Neuronal stem cell (in vitro differentiated cells): ENCODE measurements around the gene FBXL13.
"Not testable (repeated sequence)": the region's sequence is repeated elsewhere in the genome, so short reads cannot be mapped to it uniquely, and the experiment has no call there.

Experiments used
- DNase-seq: peaks from one replicate; pipeline ENCODE4 v3.0.0-alpha.2; 2013; ENCODE audit warnings: low spot score
- H2AFZ ChIP-seq: one replicate; pipeline ENCODE4 v1.6.1; 2013; ENCODE audit warnings: mild to moderate bottlenecking, low read length, inconsistent platforms
- H2AK5ac ChIP-seq: 2 replicates; pipeline ENCODE4 v1.6.1; 2013; ENCODE audit warnings: low read depth, mild to moderate bottlenecking, inconsistent platforms, low read length, moderate library complexity, mixed read lengths
- H2BK120ac ChIP-seq: 2 replicates; pipeline ENCODE4 v1.6.1; 2013; ENCODE audit warnings: low read depth, mild to moderate bottlenecking, inconsistent platforms, low read length, moderate library complexity, mixed read lengths
- H2BK12ac ChIP-seq: one replicate; pipeline ENCODE4 v1.6.1; 2013; ENCODE audit warnings: low read length, inconsistent platforms
- H2BK15ac ChIP-seq: 2 replicates; pipeline ENCODE4 v1.6.1; 2013; ENCODE audit warnings: mild to moderate bottlenecking, low read length, inconsistent platforms, mixed read lengths
- H2BK5ac ChIP-seq: one replicate; pipeline ENCODE4 v1.6.1; 2013; ENCODE audit warnings: inconsistent platforms, mild to moderate bottlenecking, low read length, moderate library complexity
- H3K14ac ChIP-seq: one replicate; pipeline ENCODE4 v1.6.1; 2013; ENCODE audit warnings: low read length, inconsistent platforms
- H3K18ac ChIP-seq: 2 replicates; pipeline ENCODE4 v1.6.1; 2013; ENCODE audit warnings: low read length, inconsistent platforms
- H3K23ac ChIP-seq: 2 replicates; pipeline ENCODE4 v1.6.1; 2013; ENCODE audit warnings: low read depth, mild to moderate bottlenecking, mixed read lengths, low read length, inconsistent platforms; ENCODE audit not compliant: poor library complexity
- H3K27ac ChIP-seq: replicated peaks from 3 replicates; pipeline ENCODE4 v1.5.1; 2013; ENCODE audit warnings: low read length, inconsistent platforms
- H3K27me3 ChIP-seq, 3 experiments: 2 replicates each; pipeline ENCODE4 v1.6.1; 2013; ENCODE audit warnings: low read length in 3 of 3, mild to moderate bottlenecking in 2 of 3, inconsistent platforms in 1 of 3, low read depth in 1 of 3, mixed read lengths in 1 of 3, moderate library complexity in 1 of 3; ENCODE audit not compliant: control insufficient read depth in 3 of 3, insufficient read depth in 3 of 3
- H3K36me3 ChIP-seq, 2 donors: replicated peaks in 1 of 2; 2 replicates each; pipeline ENCODE4 v1.6.1; 2013; ENCODE audit warnings: low read length in 2 of 2; ENCODE audit not compliant: control insufficient read depth in 2 of 2, insufficient read depth in 2 of 2
- H3K4ac ChIP-seq: 2 replicates; pipeline ENCODE4 v1.6.1; 2013; ENCODE audit warnings: inconsistent platforms, mild to moderate bottlenecking, low read length, moderate library complexity
- H3K4me1 ChIP-seq, 2 donors: 1 replicate in 1 of 2; 2 replicates in 1 of 2; pipeline ENCODE4 v1.6.1; 2013; ENCODE audit warnings: low read length in 2 of 2, low read depth in 1 of 2; ENCODE audit not compliant: control insufficient read depth in 2 of 2, insufficient read depth in 1 of 2
- H3K4me2 ChIP-seq: one replicate; pipeline ENCODE4 v1.6.1; 2013; ENCODE audit warnings: mild to moderate bottlenecking, low read length, inconsistent platforms; ENCODE audit not compliant: insufficient read depth, poor library complexity, severe bottlenecking
- H3K4me3 ChIP-seq, 2 donors: 2 replicates each; pipeline ENCODE4 v1.5.1; 2013; ENCODE audit warnings: low read length in 2 of 2, mild to moderate bottlenecking in 2 of 2, inconsistent platforms in 1 of 2, moderate library complexity in 1 of 2
- H3K79me1 ChIP-seq: one replicate; pipeline ENCODE4 v1.6.1; 2013; ENCODE audit warnings: low read depth, mild to moderate bottlenecking, inconsistent platforms, low read length, moderate library complexity
- H3K9ac ChIP-seq: one replicate; pipeline ENCODE4 v1.6.1; 2013; ENCODE audit warnings: mild to moderate bottlenecking, low read depth, low read length, inconsistent platforms; ENCODE audit not compliant: poor library complexity
- H3K9me3 ChIP-seq, 2 donors: replicated peaks in 1 of 2; 2 replicates each; pipeline versions ENCODE3 to v1.6.1; 2013; ENCODE audit warnings: low read length in 2 of 2, mild to moderate bottlenecking in 2 of 2, inconsistent platforms in 1 of 2, low read depth in 1 of 2, mixed read lengths in 1 of 2, moderate library complexity in 1 of 2; ENCODE audit not compliant: control insufficient read depth in 2 of 2, insufficient read depth in 1 of 2
- H4K8ac ChIP-seq: one replicate; pipeline ENCODE4 v1.6.1; 2013; ENCODE audit warnings: low read depth, mild to moderate bottlenecking, inconsistent platforms, low read length, moderate library complexity
- H4K91ac ChIP-seq: one replicate; pipeline ENCODE4 v1.6.1; 2013; ENCODE audit warnings: low read length, low read depth, mild to moderate bottlenecking, inconsistent platforms; ENCODE audit not compliant: poor library complexity
- WGBS, 2 donors: extraction: QIAGEN DNeasy Blood & Tissue Kit; methylation state at CpG; one replicate each; pipeline ENCODE4 v1.1.7; 2013; ENCODE audit warnings: missing lambda C conversion rate in 2 of 2, mixed read lengths in 1 of 2; ENCODE audit not compliant: insufficient read length in 2 of 2, insufficient replicate concordance in 1 of 2; ENCODE audit errors: extremely low coverage in 2 of 2; 5-methylcytosine and 5-hydroxymethylcytosine counted together

The FBXL13 gene

GRCh38 chr7:103063895-103064294, 10.7 kb downstream of the FBXL13 start:
- Histone ChIP-seq H3K36me3 (no peaks in the 10 kb centered on the region), H4K91ac (no peak overlapping the region), H2BK5ac (no peak overlapping the region), H3K23ac (no peak overlapping the region), H3K27me3 (no peaks in the 10 kb centered on the region), H3K4me3 (no peak overlapping the region), H2BK120ac (no peak overlapping the region), H3K9me3 (peaks cover 0 to 3% of the 10 kb centered on the region in 2 donors), H3K4ac (no peak overlapping the region), H3K27ac (no peak overlapping the region), H3K18ac (no peak overlapping the region), H3K79me1 (no peaks in the 10 kb centered on the region), H3K4me1 (peaks cover 0 to 1% of the 10 kb centered on the region in 2 donors), H3K14ac (no peak overlapping the region), H2AFZ (no peak overlapping the region), H2BK12ac (no peak overlapping the region), H2AK5ac (no peak overlapping the region), H2BK15ac (no peak overlapping the region), H4K8ac (no peak overlapping the region), H3K4me2 (no peak overlapping the region), H3K9ac (no peak overlapping the region)
- no CpG with 5 or more reads among the region's 3 CpGs for WGBS, 2 donors
- DNase-seq: no peak

- H3K9me3 ChIP-seq: no peaks in the 10 kb centered on the region
- no peaks in the 10 kb centered on the region for H3K36me3 ChIP-seq
- no CpG with 5 or more reads among the region's 2 CpGs for whole genome bisulfite sequencing, 2 donors
- H4K91ac ChIP-seq: no peak overlapping the region
- no peak for DNase-seq
- H2BK15ac ChIP-seq: no peak overlapping the region
- H3K14ac ChIP-seq: no peak overlapping the region
- H3K4me3 ChIP-seq: no peak overlapping the region
- H3K79me1 ChIP-seq: no peaks in the 10 kb centered on the region
- H2AFZ ChIP-seq: no peak overlapping the region
- no peak overlapping the region for H3K4ac ChIP-seq
- no peak overlapping the region for H3K4me2 ChIP-seq
- H3K9ac ChIP-seq: no peak overlapping the region
- no peaks in the 10 kb centered on the region for H3K27me3 ChIP-seq
- H3K18ac ChIP-seq: no peak overlapping the region
- no peak overlapping the region for H2BK120ac ChIP-seq
- no peak overlapping the region for H2AK5ac ChIP-seq
- no peak overlapping the region for H2BK12ac ChIP-seq
- H4K8ac ChIP-seq: no peak overlapping the region
- H3K27ac ChIP-seq: no peak overlapping the region
- H3K4me1 ChIP-seq: peaks cover 0 to 1% of the 10 kb centered on the region in 2 donors
- H3K23ac ChIP-seq: no peak overlapping the region
- no peak overlapping the region for H2BK5ac ChIP-seq
Observed at GRCh38 chr7:103059471-103059870, 15.1 kb downstream of the FBXL13 start.

GRCh38 chr7:103058122-103058521, 16.5 kb downstream of the FBXL13 start:
- Histone ChIP-seq H2BK120ac (no peak overlapping the region), H3K27ac (no peak overlapping the region), H3K18ac (no peak overlapping the region), H3K9ac (no peak overlapping the region), H2AK5ac (no peak overlapping the region), H3K4me2 (no peak overlapping the region), H3K79me1 (no peaks in the 10 kb centered on the region), H3K4me1 (peaks cover 0 to 1% of the 10 kb centered on the region in 2 donors), H3K9me3 (no peaks in the 10 kb centered on the region), H4K8ac (no peak overlapping the region), H3K4me3 (no peak overlapping the region), H2AFZ (no peak overlapping the region), H4K91ac (no peak overlapping the region), H3K4ac (no peak overlapping the region), H3K14ac (no peak overlapping the region), H2BK5ac (no peak overlapping the region), H3K27me3 (no peaks in the 10 kb centered on the region), H2BK12ac (no peak overlapping the region), H3K36me3 (peaks cover 2 to 6% of the 10 kb centered on the region in 2 donors), H2BK15ac (no peak overlapping the region), H3K23ac (no peak overlapping the region)
- no peak for DNase-seq

GRCh38 chr7:103056006-103056405, 18.6 kb downstream of the FBXL13 start:
- not testable (repeated sequence) for H2BK15ac ChIP-seq, H4K8ac ChIP-seq, H3K18ac ChIP-seq, DNase-seq, H3K23ac ChIP-seq, H3K79me1 ChIP-seq, H3K14ac ChIP-seq, H3K4ac ChIP-seq, H3K36me3 ChIP-seq, H2AFZ ChIP-seq, H3K9me3 ChIP-seq, H4K91ac ChIP-seq, H3K9ac ChIP-seq, H3K4me3 ChIP-seq, H2BK5ac ChIP-seq, H2BK120ac ChIP-seq, H3K27ac ChIP-seq, H2AK5ac ChIP-seq, H3K4me2 ChIP-seq, H3K4me1 ChIP-seq, H3K27me3 ChIP-seq, H2BK12ac ChIP-seq
- no CpG with 5 or more reads among the region's 1 CpG for WGBS, 2 donors
